IMR-90 (cell line): Measurements from ENCODE around the gene ADGRA1. TPM values are rescaled to one million over a fixed set of nuclear protein-coding genes. Genes with fewer than 3 reads are reported as not detected.

Experiments
- ATAC-seq: fragments of 200-7000 bp; cut with Tn5 transposase; 2 replicates; pipeline ENCODE4 v1.9.1; 2020; ENCODE audit warnings: low read depth, mild to moderate bottlenecking, moderate library complexity
- BruUV-seq: library from RNA; stranded (reverse); fragments of 400-500 nt; replicated peaks from 2 replicates; lab custom pipeline; 2021; lab: Mats Ljungman, UMichigan
- CTCF ChIA-PET: fragments of 300-600 bp; formaldehyde crosslinking; extraction: SDS; loops from one replicate; lab custom pipeline; 2021; ENCODE audit warnings: antibody characterized with exemption; lab: Yijun Ruan, JAX
- POLR2A ChIA-PET: fragments of 300-600 bp; sonication (Branson Sonifier 250); formaldehyde crosslinking; loops from one replicate; lab custom pipeline; 2022; ENCODE audit warnings: antibody characterized with exemption; ENCODE audit not compliant: unreplicated experiment; lab: Charles Lee
- DNase-seq: peaks from one replicate; pipeline ENCODE4 v3.0.0; 2013
- H2AFZ ChIP-seq: replicated peaks from 2 replicates; pipeline ENCODE3; 2013; ENCODE audit warnings: low read length, mild to moderate bottlenecking; ENCODE audit not compliant: poor library complexity
- H2AK5ac ChIP-seq: 2 replicates; pipeline ENCODE4 v1.6.1; 2013; ENCODE audit warnings: low read depth, low read length, inconsistent platforms
- H2AK9ac ChIP-seq: replicated peaks from 2 replicates; pipeline ENCODE3; 2013; ENCODE audit warnings: mild to moderate bottlenecking, low read depth, low read length, moderate library complexity; ENCODE audit not compliant: poor library complexity
- H2BK120ac ChIP-seq: 2 replicates; pipeline ENCODE4 v1.6.1; 2013; ENCODE audit warnings: low read depth, low read length, inconsistent platforms
- H2BK15ac ChIP-seq: 3 replicates; pipeline ENCODE4 v1.6.1; 2013; ENCODE audit warnings: low read depth, low read length, inconsistent platforms
- H2BK20ac ChIP-seq: 2 replicates; pipeline ENCODE4 v1.6.1; 2013; ENCODE audit warnings: low read depth, mild to moderate bottlenecking, inconsistent platforms, low read length, moderate library complexity
- H2BK5ac ChIP-seq: 2 replicates; pipeline ENCODE4 v1.6.1; 2013; ENCODE audit warnings: mild to moderate bottlenecking, low read depth, low read length, inconsistent platforms; ENCODE audit not compliant: poor library complexity, severe bottlenecking
- H3K14ac ChIP-seq: replicated peaks from 2 replicates; pipeline ENCODE4 v1.6.1; 2013; ENCODE audit warnings: low read depth, low read length, inconsistent platforms
- H3K18ac ChIP-seq: 2 replicates; pipeline ENCODE4 v1.6.1; 2013; ENCODE audit warnings: low read depth, low read length, control low read depth
- H3K23ac ChIP-seq: 2 replicates; pipeline ENCODE4 v1.6.1; 2013; ENCODE audit warnings: low read depth, low read length, inconsistent platforms
- H3K27ac ChIP-seq: 2 replicates; pipeline ENCODE4 v1.5.1; 2013; ENCODE audit warnings: mild to moderate bottlenecking, control low read depth, low read length; ENCODE audit not compliant: insufficient read depth
- H3K27me3 ChIP-seq: 2 replicates; pipeline ENCODE4 v1.6.1; 2013; ENCODE audit warnings: low read length; ENCODE audit not compliant: control insufficient read depth, insufficient read depth
- H3K36me3 ChIP-seq: 2 replicates; pipeline ENCODE4 v1.6.1; 2013; ENCODE audit warnings: low read length, mixed read lengths; ENCODE audit not compliant: control insufficient read depth, insufficient read depth
- H3K4ac ChIP-seq: 2 replicates; pipeline ENCODE4 v1.6.1; 2013; ENCODE audit warnings: low read depth, low read length, inconsistent platforms
- H3K4me1 ChIP-seq: 2 replicates; pipeline ENCODE4 v1.6.1; 2013; ENCODE audit warnings: low read length, mixed read lengths; ENCODE audit not compliant: control insufficient read depth, insufficient read depth
- H3K4me2 ChIP-seq: 2 replicates; pipeline ENCODE4 v1.6.1; 2013; ENCODE audit warnings: low read depth, mild to moderate bottlenecking, control low read depth, low read length, moderate library complexity
- H3K4me3 ChIP-seq: 2 replicates; pipeline ENCODE4 v1.5.1; 2013; ENCODE audit warnings: low read depth, mild to moderate bottlenecking, control low read depth, low read length, moderate library complexity; ENCODE audit not compliant: insufficient read depth
- H3K56ac ChIP-seq: 2 replicates; pipeline ENCODE4 v1.6.1; 2013; ENCODE audit warnings: low read length, inconsistent platforms; ENCODE audit not compliant: insufficient read depth; ENCODE audit errors: extremely low read depth
- H3K79me1 ChIP-seq, 2 experiments: 2 replicates each; pipeline ENCODE4 v1.6.1; 2013; ENCODE audit warnings: low read length in 2 of 2, inconsistent platforms in 1 of 2, low read depth in 1 of 2
- H3K9ac ChIP-seq: 2 replicates; pipeline ENCODE4 v1.6.1; 2013; ENCODE audit warnings: low read depth, low read length, control low read depth
- H3K9me1 ChIP-seq: 2 replicates; pipeline ENCODE4 v1.6.1; 2013; ENCODE audit warnings: low read length, inconsistent platforms; ENCODE audit not compliant: insufficient read depth
- H3K9me3 ChIP-seq: 2 replicates; pipeline ENCODE4 v1.6.1; 2013; ENCODE audit warnings: low read length; ENCODE audit not compliant: control insufficient read depth, insufficient read depth
- H4K20me1 ChIP-seq: 2 replicates; pipeline ENCODE4 v1.6.1; 2013; ENCODE audit warnings: low read length, inconsistent platforms; ENCODE audit not compliant: insufficient read depth
- H4K5ac ChIP-seq: 2 replicates; pipeline ENCODE4 v1.6.1; 2013; ENCODE audit warnings: mild to moderate bottlenecking, low read depth, low read length, control low read depth
- H4K8ac ChIP-seq, 2 experiments: 2 replicates each; pipeline ENCODE4 v1.6.1; 2013; ENCODE audit warnings: low read depth in 2 of 2, low read length in 2 of 2, control low read depth in 1 of 2, inconsistent platforms in 1 of 2
- H4K91ac ChIP-seq: 2 replicates; pipeline ENCODE4 v1.6.1; 2013; ENCODE audit warnings: low read depth, low read length, inconsistent platforms; ENCODE audit not compliant: insufficient read depth
- CEBPB ChIP-seq: IDR thresholded peaks from 2 replicates; pipeline ENCODE4 v1.6.1; 2012; ENCODE audit warnings: low read depth, low read length, improper control_type of control experiment
- CHD1 ChIP-seq: IDR thresholded peaks from 2 replicates; pipeline ENCODE4 v1.6.1; 2012; ENCODE audit warnings: low read depth, low read length, improper control_type of control experiment
- CTCF ChIP-seq: conservative IDR thresholded peaks from 2 replicates; pipeline ENCODE4 v1.5.1; 2012; ENCODE audit warnings: mild to moderate bottlenecking, low read depth, low read length, improper control_type of control experiment
- FOS ChIP-seq: fragments of 150-350 bp; IDR thresholded peaks from 2 replicates; pipeline ENCODE4 v1.6.1; 2016; ENCODE audit warnings: low read depth, low read length
- MAFK ChIP-seq: IDR thresholded peaks from 2 replicates; pipeline ENCODE4 v1.6.1; 2012; ENCODE audit warnings: low read depth, low read length, improper control_type of control experiment
- MAZ ChIP-seq: IDR thresholded peaks from 2 replicates; pipeline ENCODE4 v1.6.1; 2012; ENCODE audit warnings: low read depth, mild to moderate bottlenecking, low read length, improper control_type of control experiment, moderate library complexity, borderline replicate concordance
- MXI1 ChIP-seq: IDR thresholded peaks from 2 replicates; pipeline ENCODE4 v1.6.1; 2012; ENCODE audit warnings: low read depth, mild to moderate bottlenecking, low read length, moderate library complexity, borderline replicate concordance
- NFE2L2 ChIP-seq: fragments of 150-350 bp; IDR thresholded peaks from 2 replicates; pipeline ENCODE4 v1.6.1; 2016; ENCODE audit warnings: low read depth, mild to moderate bottlenecking, low read length
- POLR2A ChIP-seq: IDR thresholded peaks from 2 replicates; pipeline ENCODE4 v1.6.1; 2012; ENCODE audit warnings: mild to moderate bottlenecking, low read depth, low read length
- RAD21 ChIP-seq: IDR thresholded peaks from 2 replicates; pipeline ENCODE4 v1.6.1; 2012; ENCODE audit warnings: low read length, improper control_type of control experiment
- RFX5 ChIP-seq: IDR thresholded peaks from 2 replicates; pipeline ENCODE4 v1.8.0; 2012; ENCODE audit warnings: low read depth, mild to moderate bottlenecking, low read length, moderate library complexity
- SMC3 ChIP-seq: fragments of 150-350 bp; IDR thresholded peaks from 2 replicates; pipeline ENCODE4 v1.6.1; 2016; ENCODE audit warnings: low read depth, mild to moderate bottlenecking, antibody characterized with exemption, low read length, moderate library complexity
- WGBS, 2 experiments: methylation state at CpG; one replicate each; pipeline versions ENCODE4 v1.1.5 to v1.1.7; 2013; ENCODE audit warnings: missing lambda C conversion rate in 2 of 2; ENCODE audit not compliant: insufficient read length in 1 of 2; ENCODE audit errors: extremely low coverage in 2 of 2; 5-methylcytosine and 5-hydroxymethylcytosine counted together
- dilution Hi-C: fragments of 300-500 bp; cut with HindIII; formaldehyde crosslinking; loops from one replicate; pipeline ENCODE4 v1.14.3; 2018; ENCODE audit warnings: low sequenced_read_pairs; ENCODE audit not compliant: unreplicated experiment
- in situ Hi-C: fragments of 300-500 bp; cut with MboI; formaldehyde crosslinking; loops from 3 replicates; pipeline ENCODE4 v1.14.3; 2019; ENCODE audit warnings: low sequenced_read_pairs, inconsistent platforms, mixed read lengths
- intact Hi-C: fragments of 100-400 bp; cut with micrococcal nuclease; formaldehyde crosslinking; loops from 2 replicates; pipeline ENCODE4 v1.10.0; 2022
- polyA plus RNA-seq, 3 experiments: library from polyadenylated mRNA; depleted of rRNA; stranded (reverse); fragments of >200 nt; gene quantifications; 2 replicates each; pipeline ENCODE4 v1.2.3, GENCODE V29; 2012; ENCODE audit warnings: low replicate concordance in 1 of 3
- total RNA-seq: library from RNA; depleted of rRNA; stranded (reverse); fragments of >200 nt; gene quantifications from 2 replicates; pipeline ENCODE4 v1.2.3, GENCODE V29; 2012
- TF ChIP-seq, protein P1 (sequence below): fragments of 150-350 bp; IDR thresholded peaks from 2 replicates; pipeline ENCODE4 v1.6.1; 2016; ENCODE audit warnings: low read depth, mild to moderate bottlenecking, low read length, moderate library complexity, borderline replicate concordance
- TF ChIP-seq, protein P2 (sequence below): fragments of 150-350 bp; IDR thresholded peaks from 2 replicates; pipeline ENCODE4 v1.6.1; 2017; ENCODE audit warnings: mild to moderate bottlenecking, antibody characterized with exemption, low read length, low read depth

The ADGRA1 gene
- total and polyA plus RNA-seq, 2 of the 4 experiments (the other 2 are of a cell fraction): not detected

DNA sequence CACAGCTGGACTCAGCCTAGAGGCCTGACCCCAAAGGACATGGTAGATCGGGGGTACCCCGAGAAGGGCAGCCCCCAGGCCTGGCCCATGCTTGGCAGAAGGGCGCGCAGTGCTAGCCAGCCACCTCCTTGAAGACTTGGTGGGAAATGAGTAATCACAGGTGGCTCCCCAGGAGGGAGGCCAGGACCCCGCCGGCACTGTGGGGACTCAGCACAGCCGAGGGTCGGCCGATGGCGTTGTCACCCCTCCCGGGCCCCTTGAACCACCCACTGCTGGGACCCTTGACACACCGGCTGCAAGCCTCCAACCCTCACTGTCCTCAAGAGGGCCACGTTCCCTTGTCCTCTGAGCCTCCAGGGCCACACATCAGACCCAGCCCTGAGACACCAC lies 27.7 kb downstream of the ADGRA1 start:
- no peak overlapping the region for H3K4ac ChIP-seq
- no peak overlapping the region for H3K18ac ChIP-seq
- no peak overlapping the region for H3K9ac ChIP-seq
- in situ Hi-C loops: no loop called here
- H4K8ac ChIP-seq: no peak overlapping the region
- WGBS, 2 experiments: 71% methylated on average over 5 of the region's 13 CpGs; no CpG with 5 or more reads in 1 of the 2 experiments
- peaks cover 4% of the 10 kb centered on the region; the same call in 1 of the 2 replicates for H3K9me3 ChIP-seq
- H4K20me1 ChIP-seq: no peaks in the 10 kb centered on the region
- H3K36me3 ChIP-seq: no peaks in the 10 kb centered on the region
- no peak overlapping the region for H3K4me2 ChIP-seq
- DNase-seq: no peak
- H3K56ac ChIP-seq: no peak overlapping the region
- no peak overlapping the region for H3K23ac ChIP-seq
- no peaks in the 10 kb centered on the region for H3K27me3 ChIP-seq
- no peak overlapping the region for H2BK120ac ChIP-seq
- H3K9me1 ChIP-seq: no peaks in the 10 kb centered on the region
- no peak overlapping the region for H2BK5ac ChIP-seq
- no peak overlapping the region for H2BK20ac ChIP-seq
- CTCF ChIA-PET: no interaction called here
- no peak overlapping the region for H2BK15ac ChIP-seq
- H2AFZ ChIP-seq: no peak overlapping the region
- H3K14ac ChIP-seq: no peak overlapping the region
- POLR2A ChIA-PET: no interaction called here
- H3K4me1 ChIP-seq: no peaks in the 10 kb centered on the region
- BruUV-seq: no TSS peak
- H4K91ac ChIP-seq: no peak overlapping the region
- H3K4me3 ChIP-seq: no peak overlapping the region
- TF ChIP-seq RFX5: no peak
- TF ChIP-seq MAFK: no peak
- TF ChIP-seq RAD21: no peak
- no peak for TF ChIP-seq MXI1
- no peak for TF ChIP-seq POLR2A
- no peak for TF ChIP-seq FOS
- TF ChIP-seq, protein P1, sequence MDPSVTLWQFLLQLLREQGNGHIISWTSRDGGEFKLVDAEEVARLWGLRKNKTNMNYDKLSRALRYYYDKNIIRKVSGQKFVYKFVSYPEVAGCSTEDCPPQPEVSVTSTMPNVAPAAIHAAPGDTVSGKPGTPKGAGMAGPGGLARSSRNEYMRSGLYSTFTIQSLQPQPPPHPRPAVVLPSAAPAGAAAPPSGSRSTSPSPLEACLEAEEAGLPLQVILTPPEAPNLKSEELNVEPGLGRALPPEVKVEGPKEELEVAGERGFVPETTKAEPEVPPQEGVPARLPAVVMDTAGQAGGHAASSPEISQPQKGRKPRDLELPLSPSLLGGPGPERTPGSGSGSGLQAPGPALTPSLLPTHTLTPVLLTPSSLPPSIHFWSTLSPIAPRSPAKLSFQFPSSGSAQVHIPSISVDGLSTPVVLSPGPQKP: no peak
- TF ChIP-seq, protein P2, sequence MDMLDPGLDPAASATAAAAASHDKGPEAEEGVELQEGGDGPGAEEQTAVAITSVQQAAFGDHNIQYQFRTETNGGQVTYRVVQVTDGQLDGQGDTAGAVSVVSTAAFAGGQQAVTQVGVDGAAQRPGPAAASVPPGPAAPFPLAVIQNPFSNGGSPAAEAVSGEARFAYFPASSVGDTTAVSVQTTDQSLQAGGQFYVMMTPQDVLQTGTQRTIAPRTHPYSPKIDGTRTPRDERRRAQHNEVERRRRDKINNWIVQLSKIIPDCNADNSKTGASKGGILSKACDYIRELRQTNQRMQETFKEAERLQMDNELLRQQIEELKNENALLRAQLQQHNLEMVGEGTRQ: no peak
- no peak for TF ChIP-seq NFE2L2
- no peak for TF ChIP-seq CHD1
- TF ChIP-seq MAZ: no peak
- TF ChIP-seq CEBPB: no peak
- TF ChIP-seq CTCF: no peak
- TF ChIP-seq SMC3: no peak
- no peaks in the 10 kb centered on the region for H3K79me1 ChIP-seq
- intact Hi-C loops: no loop called here
- no peak overlapping the region for H4K5ac ChIP-seq
- no peak for ATAC-seq
- no peak overlapping the region for H3K27ac ChIP-seq
- dilution Hi-C loops: no loop called here
- no peak overlapping the region for H2AK9ac ChIP-seq
- H2AK5ac ChIP-seq: no peak overlapping the region
